Mesothelial cell of epicardium (in vitro differentiated cells): ENCODE measurements around the gene CFAP119. TPM values are rescaled to one million over a fixed set of nuclear protein-coding genes. Genes with fewer than 3 reads are reported as not detected.

Experiments used
- DNase-seq, 2 experiments: peaks; one replicate each; pipeline ENCODE4 v3.0.0; 2021; ENCODE audit warnings: low spot score in 2 of 2; ENCODE audit not compliant: unreplicated experiment in 2 of 2
- H3K27ac Mint-ChIP-seq: 2 replicates; pipeline ENCODE4 v1.8.0; 2021; ENCODE audit warnings: mixed read lengths
- H3K27me3 Mint-ChIP-seq: 2 replicates; pipeline ENCODE4 v1.8.0; 2021; ENCODE audit warnings: low read depth, mixed read lengths
- H3K36me3 Mint-ChIP-seq: 2 replicates; pipeline ENCODE4 v1.8.0; 2021; ENCODE audit warnings: mixed read lengths
- H3K4me1 Mint-ChIP-seq: 2 replicates; pipeline ENCODE4 v1.8.0; 2021; ENCODE audit warnings: mixed read lengths
- H3K4me3 Mint-ChIP-seq: 2 replicates; pipeline ENCODE4 v1.8.0; 2021; ENCODE audit warnings: mild to moderate bottlenecking, moderate library complexity, mixed read lengths
- H3K9me3 Mint-ChIP-seq: 2 replicates; pipeline ENCODE4 v1.8.0; 2021; ENCODE audit warnings: mixed read lengths
- CTCF ChIP-seq: fragments of 200-600 bp; sonication (generic); IDR thresholded peaks from one replicate; pipeline ENCODE4 v1.5.0; 2021; ENCODE audit warnings: antibody characterized with exemption; ENCODE audit not compliant: unreplicated experiment
- total RNA-seq: library from RNA; stranded (reverse); gene quantifications from 3 replicates; pipeline ENCODE4 v1.2.1, GENCODE V29; 2021

The CFAP119 gene
- total RNA-seq, 1 donor from 2014 or later = 7.4 TPM

GRCh38 chr16:30744183-30744582 lies 17.7 kb downstream of the CFAP119 start:
- H3K27ac Mint-ChIP-seq = no peak overlapping the region
- H3K9me3 Mint-ChIP-seq = no peaks in the 10 kb centered on the region
- DNase-seq = no peak
- H3K4me1 Mint-ChIP-seq = peaks cover 29% of the 10 kb centered on the region
- H3K4me3 Mint-ChIP-seq = no peak overlapping the region
- no peak for TF ChIP-seq CTCF
- H3K27me3 Mint-ChIP-seq = no peaks in the 10 kb centered on the region
- H3K36me3 Mint-ChIP-seq = peaks cover 19% of the 10 kb centered on the region

DNA sequence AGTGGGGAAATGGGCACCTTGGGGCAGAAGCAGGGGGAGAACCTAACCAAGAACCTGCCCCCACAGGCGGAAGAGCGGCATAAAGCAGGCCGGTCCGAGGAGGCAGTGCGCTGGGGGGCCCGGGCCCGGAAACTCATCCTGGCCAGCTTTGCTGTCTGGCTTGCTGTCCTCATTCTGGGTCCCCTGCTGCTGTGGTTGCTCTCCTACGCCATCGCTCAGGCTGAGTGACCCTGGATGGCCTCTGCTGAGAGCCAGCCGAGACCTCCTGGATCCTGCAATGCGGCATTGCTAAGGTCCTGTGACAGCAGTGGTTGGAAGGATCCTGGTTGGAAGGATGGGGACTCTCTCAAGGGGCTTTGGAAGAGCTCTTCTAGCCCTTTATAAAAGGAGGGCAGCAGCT lies 18.1 kb downstream of the CFAP119 start:
- no peak overlapping the region for H3K4me3 Mint-ChIP-seq
- peaks cover 28% of the 10 kb centered on the region for H3K4me1 Mint-ChIP-seq
- no peaks in the 10 kb centered on the region for H3K27me3 Mint-ChIP-seq
- H3K36me3 Mint-ChIP-seq = peaks cover 19% of the 10 kb centered on the region
- no peaks in the 10 kb centered on the region for H3K9me3 Mint-ChIP-seq
- no peak for DNase-seq
- peak overlapping the region; percentile 2 for H3K27ac Mint-ChIP-seq
- TF ChIP-seq CTCF = no peak

GRCh38 chr16:30741461-30741914 lies 20.4 kb downstream of the CFAP119 start:
- Mint-ChIP-seq H3K27ac (peak overlapping the region; percentile 98), H3K4me3 (peak overlapping the region; percentile 51)
- DNase-seq = no peak

DNA sequence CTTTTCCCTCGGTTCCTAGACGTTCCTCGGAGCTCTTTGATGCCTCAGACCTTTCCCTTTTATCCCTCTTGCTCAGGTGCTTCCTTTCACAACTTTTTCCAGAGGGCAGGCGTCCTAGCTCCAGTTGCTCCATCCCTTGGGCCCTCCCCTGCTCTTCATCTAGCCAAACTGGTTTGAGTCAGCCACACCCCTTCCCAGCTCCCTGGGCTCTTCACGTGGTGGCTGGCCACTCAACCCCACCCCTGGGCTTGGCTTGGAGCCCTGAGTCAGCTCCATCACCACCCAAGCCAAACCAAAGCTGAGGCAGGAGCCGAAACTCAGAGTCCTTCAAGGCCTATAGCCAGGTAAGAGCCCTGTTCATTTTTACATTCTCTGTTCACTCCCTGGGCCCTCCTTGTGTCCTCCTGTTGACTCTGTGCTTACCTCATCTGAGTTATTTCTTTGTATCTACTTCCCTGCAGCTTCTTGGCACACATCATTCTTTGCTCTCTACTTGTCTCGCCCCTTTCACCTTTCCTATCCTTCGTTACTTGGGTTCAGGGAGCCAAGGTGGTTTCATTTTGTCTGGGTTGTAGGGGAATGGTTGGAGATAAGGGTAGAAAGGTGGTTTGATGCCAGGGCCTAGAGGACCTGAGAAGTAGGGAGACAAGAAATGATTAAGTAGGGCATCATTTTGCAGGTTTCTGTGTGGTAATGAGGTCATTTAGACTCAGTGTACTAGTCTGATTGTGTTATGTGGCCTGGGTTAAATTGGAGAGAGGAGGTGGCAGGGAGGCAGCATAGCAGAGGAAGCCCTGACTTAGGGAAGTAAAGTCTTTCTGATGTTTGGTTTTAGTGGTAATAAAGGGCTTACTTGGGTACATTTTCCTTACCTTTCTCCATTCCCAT lies 21.3 kb downstream of the CFAP119 start:
- H3K4me3 Mint-ChIP-seq = peak overlapping the region; percentile 56
- H3K36me3 Mint-ChIP-seq = peaks cover 29% of the 10 kb centered on the region
- DNase-seq = peak in 1 of 2 experiments; percentile 68
- H3K4me1 Mint-ChIP-seq = peaks cover 22% of the 10 kb centered on the region
- no peaks in the 10 kb centered on the region for H3K27me3 Mint-ChIP-seq
- H3K9me3 Mint-ChIP-seq = no peaks in the 10 kb centered on the region
- H3K27ac Mint-ChIP-seq = peak overlapping the region; percentile 98
- TF ChIP-seq CTCF = no peak

More at GRCh38 chr16:30741461-30741914, 20.4 kb downstream of the CFAP119 start:
- peaks cover 24% of the 10 kb centered on the region for H3K36me3 Mint-ChIP-seq
- no peaks in the 10 kb centered on the region for H3K9me3 Mint-ChIP-seq
- H3K4me1 Mint-ChIP-seq = peaks cover 22% of the 10 kb centered on the region
- no peak for TF ChIP-seq CTCF
- H3K27me3 Mint-ChIP-seq = no peaks in the 10 kb centered on the region

- H3K4me1 Mint-ChIP-seq = peaks cover 22% of the 10 kb centered on the region
- peaks cover 30% of the 10 kb centered on the region for H3K36me3 Mint-ChIP-seq
- DNase-seq = no peak
- no peaks in the 10 kb centered on the region for H3K9me3 Mint-ChIP-seq
- peak overlapping the region; percentile 39 for H3K27ac Mint-ChIP-seq
- no peak overlapping the region for H3K4me3 Mint-ChIP-seq
- no peak for TF ChIP-seq CTCF
- H3K27me3 Mint-ChIP-seq = no peaks in the 10 kb centered on the region
Measured at GRCh38 chr16:30738984-30739951, 22.6 kb downstream of the CFAP119 start.
